BLaER1 (cell line): Measurements from ENCODE around the gene ANKMY1.

Experiments
- H3K27ac ChIP-seq: shearing (Covaris generic); formaldehyde crosslinking; 2 replicates; pipeline ENCODE4 v1.8.1; 2022
- H3K27me3 ChIP-seq: shearing (Covaris generic); formaldehyde crosslinking; 2 replicates; pipeline ENCODE4 v1.8.1; 2022
- H3K36me3 ChIP-seq: shearing (Covaris generic); formaldehyde crosslinking; 2 replicates; pipeline ENCODE4 v1.8.1; 2022
- H3K4me1 ChIP-seq: shearing (Covaris generic); formaldehyde crosslinking; 2 replicates; pipeline ENCODE4 v1.8.1; 2022
- H3K4me2 ChIP-seq: shearing (Covaris generic); formaldehyde crosslinking; 2 replicates; pipeline ENCODE4 v1.8.1; 2022
- H3K4me3 ChIP-seq: shearing (Covaris generic); formaldehyde crosslinking; 2 replicates; pipeline ENCODE4 v1.8.1; 2022
- H3K9ac ChIP-seq: shearing (Covaris generic); formaldehyde crosslinking; 2 replicates; pipeline ENCODE4 v1.8.1; 2022
- H3K9me3 ChIP-seq: shearing (Covaris generic); formaldehyde crosslinking; 2 replicates; pipeline ENCODE4 v1.8.1; 2022
- H4K20me1 ChIP-seq: shearing (Covaris generic); formaldehyde crosslinking; 2 replicates; pipeline ENCODE4 v1.8.1; 2022
- Cebpa-rat ChIP-seq: shearing (Covaris generic); IDR thresholded peaks from 2 replicates; pipeline ENCODE4 v1.8.1; 2022

Gene ANKMY1

GRCh38 chr2:240478346-240479110 is 79.3 kb downstream of the ANKMY1 start:
- peaks cover 59% of the 10 kb centered on the region for H3K36me3 ChIP-seq
- H4K20me1 ChIP-seq: no peaks in the 10 kb centered on the region
- no peak overlapping the region for H3K9ac ChIP-seq
- H3K4me2 ChIP-seq: peak overlapping the region; percentile 64
- no peaks in the 10 kb centered on the region for H3K27me3 ChIP-seq
- TF ChIP-seq Cebpa-rat: no peak
- H3K4me3 ChIP-seq: peak overlapping the region; percentile 35; the same call in 1 of the 2 replicates
- peaks cover 50% of the 10 kb centered on the region for H3K9me3 ChIP-seq
- H3K27ac ChIP-seq: peak overlapping the region; percentile 79
- peaks cover 17% of the 10 kb centered on the region for H3K4me1 ChIP-seq

GRCh38 chr2:240477916-240478315 is 79.9 kb downstream of the ANKMY1 start:
- peaks cover 17% of the 10 kb centered on the region for H3K4me1 ChIP-seq
- H3K4me2 ChIP-seq: peak overlapping the region; percentile 64
- no peak overlapping the region for H3K9ac ChIP-seq
- no peak overlapping the region; the same call in 1 of the 2 replicates for H3K4me3 ChIP-seq
- no peaks in the 10 kb centered on the region for H3K27me3 ChIP-seq
- no peaks in the 10 kb centered on the region for H4K20me1 ChIP-seq
- peak overlapping the region; percentile 79 for H3K27ac ChIP-seq
- no peak for TF ChIP-seq Cebpa-rat
- peaks cover 58% of the 10 kb centered on the region for H3K36me3 ChIP-seq
- peaks cover 56% of the 10 kb centered on the region for H3K9me3 ChIP-seq

GRCh38 chr2:240473211-240473610 is 84.6 kb downstream of the ANKMY1 start:
- Histone ChIP-seq H3K9me3 (peaks cover 61% of the 10 kb centered on the region), H3K27me3 (no peaks in the 10 kb centered on the region)

GRCh38 chr2:240472078-240472790 is 85.6 kb downstream of the ANKMY1 start:
- peaks cover 37% of the 10 kb centered on the region for H4K20me1 ChIP-seq
- H3K4me1 ChIP-seq: peaks cover 49% of the 10 kb centered on the region
- no peak overlapping the region for H3K9ac ChIP-seq
- no peak overlapping the region for H3K4me3 ChIP-seq
- no peak for TF ChIP-seq Cebpa-rat
- no peak overlapping the region for H3K27ac ChIP-seq
- peak overlapping the region; percentile 43 for H3K4me2 ChIP-seq
- peaks cover 41% of the 10 kb centered on the region for H3K36me3 ChIP-seq
- no peaks in the 10 kb centered on the region for H3K27me3 ChIP-seq
- H3K9me3 ChIP-seq: peaks cover 52% of the 10 kb centered on the region

More at GRCh38 chr2:240473211-240473610, 84.6 kb downstream of the ANKMY1 start:
- Histone ChIP-seq H3K4me2 (no peak overlapping the region), H3K4me3 (no peak overlapping the region), H3K36me3 (peaks cover 40% of the 10 kb centered on the region), H3K27ac (no peak overlapping the region), H3K4me1 (peaks cover 46% of the 10 kb centered on the region), H4K20me1 (peaks cover 27% of the 10 kb centered on the region; the same call in 1 of the 2 replicates), H3K9ac (no peak overlapping the region)
- no peak for TF ChIP-seq Cebpa-rat

GRCh38 chr2:240469740-240470139 is 88.0 kb downstream of the ANKMY1 start:
- H3K4me2 ChIP-seq: no peak overlapping the region

GRCh38 chr2:240469239-240469636 is 88.5 kb downstream of the ANKMY1 start:
- Histone ChIP-seq H4K20me1 (peaks cover 57% of the 10 kb centered on the region), H3K4me2 (peak overlapping the region; percentile 87), H3K36me3 (peaks cover 36% of the 10 kb centered on the region), H3K4me3 (no peak overlapping the region), H3K27ac (no peak overlapping the region; the same call in 1 of the 2 replicates), H3K27me3 (no peaks in the 10 kb centered on the region), H3K9me3 (peaks cover 28% of the 10 kb centered on the region), H3K9ac (no peak overlapping the region), H3K4me1 (peaks cover 72% of the 10 kb centered on the region)
- no peak for TF ChIP-seq Cebpa-rat

More at GRCh38 chr2:240469740-240470139, 88.0 kb downstream of the ANKMY1 start:
- TF ChIP-seq Cebpa-rat: no peak
- Histone ChIP-seq H3K4me1 (peaks cover 72% of the 10 kb centered on the region), H3K36me3 (peaks cover 36% of the 10 kb centered on the region), H3K9ac (no peak overlapping the region), H3K4me3 (no peak overlapping the region), H3K27ac (no peak overlapping the region), H3K27me3 (no peaks in the 10 kb centered on the region), H3K9me3 (peaks cover 33% of the 10 kb centered on the region), H4K20me1 (peaks cover 57% of the 10 kb centered on the region)

GRCh38 chr2:240468303-240469238 is 89.2 kb downstream of the ANKMY1 start:
- peaks cover 41% of the 10 kb centered on the region for H3K36me3 ChIP-seq
- no peak overlapping the region; the same call in 1 of the 2 replicates for H3K9ac ChIP-seq
- H3K27me3 ChIP-seq: no peaks in the 10 kb centered on the region
- H3K4me2 ChIP-seq: peak overlapping the region; percentile 87
- peaks cover 21% of the 10 kb centered on the region for H3K9me3 ChIP-seq
- peak overlapping the region; percentile 30; the same call in 1 of the 2 replicates for H3K27ac ChIP-seq
- H3K4me3 ChIP-seq: no peak overlapping the region
- no peak for TF ChIP-seq Cebpa-rat
- peaks cover 57% of the 10 kb centered on the region for H4K20me1 ChIP-seq
- peaks cover 72% of the 10 kb centered on the region for H3K4me1 ChIP-seq

- Histone ChIP-seq H3K4me3 (no peak overlapping the region), H4K20me1 (peaks cover 57% of the 10 kb centered on the region), H3K27ac (peak overlapping the region; percentile 30; the same call in 1 of the 2 replicates), H3K9me3 (peaks cover 14% of the 10 kb centered on the region), H3K4me1 (peaks cover 72% of the 10 kb centered on the region), H3K9ac (peak overlapping the region; percentile 73; the same call in 1 of the 2 replicates), H3K4me2 (peak overlapping the region; percentile 87), H3K36me3 (peaks cover 41% of the 10 kb centered on the region), H3K27me3 (no peaks in the 10 kb centered on the region)
- no peak for TF ChIP-seq Cebpa-rat
Measured at GRCh38 chr2:240467659-240468302, 90.0 kb downstream of the ANKMY1 start.
